Right cardiac atrium (tissue), 5 donors: ENCODE data around the gene MEX3C. TPM values are rescaled to one million over a fixed set of nuclear protein-coding genes. Genes with fewer than 3 reads are reported as not detected.

Experiments
- ATAC-seq, 2 donors: fragments of 200-7000 bp; cut with Tn5 transposase; one replicate each; pipeline versions ENCODE4 v1.8.0 to v1.9.1; 2020; ENCODE audit warnings: moderate library complexity in 2 of 2, mild to moderate bottlenecking in 1 of 2
- DNase-seq, 3 donors: peaks; one replicate each; pipeline ENCODE4 v3.0.0-alpha.2; 2020
- H3K27ac ChIP-seq: one replicate; pipeline ENCODE4 v1.5.1; 2013; ENCODE audit warnings: mild to moderate bottlenecking, low read length, control low read depth, moderate library complexity
- H3K27me3 ChIP-seq: one replicate; pipeline ENCODE4 v1.6.1; 2013; ENCODE audit not compliant: control insufficient read depth, insufficient read depth
- H3K4me1 ChIP-seq: one replicate; pipeline ENCODE4 v1.6.1; 2013; ENCODE audit warnings: low read length; ENCODE audit not compliant: control insufficient read depth, insufficient read depth
- H3K4me3 ChIP-seq: one replicate; pipeline ENCODE4 v1.5.1; 2013; ENCODE audit warnings: low read length, control low read depth
- H3K9me3 ChIP-seq: one replicate; pipeline ENCODE4 v1.6.1; 2013; ENCODE audit warnings: low read length; ENCODE audit not compliant: control insufficient read depth
- WGBS: extraction: QIAGEN DNeasy Blood & Tissue Kit; methylation state at CpG from one replicate; pipeline ENCODE4 v1.1.7; 2013; 5-methylcytosine and 5-hydroxymethylcytosine counted together
- intact Hi-C, 4 donors: fragments of 100-400 bp; cut with DNase I; formaldehyde crosslinking; loops; one replicate each; pipeline versions ENCODE4 v1.11.0 to v1.14.0; 2022 to 2023
- polyA plus RNA-seq: library from polyadenylated mRNA; stranded (reverse); fragments of 200-250 nt; gene quantifications from one replicate; pipeline ENCODE4 v1.2.3, GENCODE V29; 2013
- total RNA-seq, 4 donors: library from RNA; stranded (reverse); fragmentation: NEBNext Ultra II Directional; extraction: Animal tissue kit (Norgen Biotek cat#: 25700); gene quantifications; one replicate each; pipeline ENCODE4 v1.2.1, GENCODE V29; 2021
- donor health status: healthy with polysubstance abuse.
- donor health status: DM: no; HTN: yes; CAD: no.
- donor health status: DM: no; HTN: no; CAD: no.
- donor health status: DM: no; HTN: yes; CAD: no; lungs with severe emphysema.
- donor health status: DM: yes; HTN: yes; CAD: no.

The MEX3C gene
- total and polyA plus RNA-seq, 5 donors, result 9.2 to 22.2 (median 19.5) TPM

DNA sequence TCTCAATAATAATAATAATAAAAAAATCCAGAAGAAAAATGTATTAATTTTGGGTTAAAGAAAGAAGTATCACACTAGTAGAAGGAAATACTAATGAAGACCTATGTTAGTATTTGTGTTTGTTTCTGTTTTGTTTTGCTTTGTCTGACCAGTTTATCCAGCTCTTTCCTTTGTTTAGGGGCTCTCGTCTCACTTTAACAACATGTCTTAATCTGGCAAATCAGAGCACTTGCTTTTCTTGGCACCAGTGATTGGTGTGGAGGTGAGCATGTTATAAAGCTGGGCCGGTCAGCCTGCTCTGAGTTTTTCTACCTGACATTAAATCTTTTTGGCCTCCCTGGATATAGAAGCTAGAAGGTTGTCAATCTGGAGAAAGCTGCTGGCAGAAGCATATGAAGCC lies 15.1 kb upstream of the MEX3C start:
- intact Hi-C loops, result no loop called here
- 75% methylated on average over 2 of the region's 2 CpGs for WGBS
- ATAC-seq (no peak), DNase-seq (no peak)
- H3K4me3 ChIP-seq, result no peak overlapping the region
- H3K9me3 ChIP-seq, result no peaks in the 10 kb centered on the region
- no peaks in the 10 kb centered on the region for H3K4me1 ChIP-seq
- H3K27me3 ChIP-seq, result no peaks in the 10 kb centered on the region
- no peak overlapping the region for H3K27ac ChIP-seq

- intact Hi-C loops, result no loop called here
- H3K27ac ChIP-seq, result no peak overlapping the region
- DNase-seq, result peak; percentile 40 to 65 (median 49)
Observed at GRCh38 chr18:51211552-51211951, 14.1 kb upstream of the MEX3C start.

DNA sequence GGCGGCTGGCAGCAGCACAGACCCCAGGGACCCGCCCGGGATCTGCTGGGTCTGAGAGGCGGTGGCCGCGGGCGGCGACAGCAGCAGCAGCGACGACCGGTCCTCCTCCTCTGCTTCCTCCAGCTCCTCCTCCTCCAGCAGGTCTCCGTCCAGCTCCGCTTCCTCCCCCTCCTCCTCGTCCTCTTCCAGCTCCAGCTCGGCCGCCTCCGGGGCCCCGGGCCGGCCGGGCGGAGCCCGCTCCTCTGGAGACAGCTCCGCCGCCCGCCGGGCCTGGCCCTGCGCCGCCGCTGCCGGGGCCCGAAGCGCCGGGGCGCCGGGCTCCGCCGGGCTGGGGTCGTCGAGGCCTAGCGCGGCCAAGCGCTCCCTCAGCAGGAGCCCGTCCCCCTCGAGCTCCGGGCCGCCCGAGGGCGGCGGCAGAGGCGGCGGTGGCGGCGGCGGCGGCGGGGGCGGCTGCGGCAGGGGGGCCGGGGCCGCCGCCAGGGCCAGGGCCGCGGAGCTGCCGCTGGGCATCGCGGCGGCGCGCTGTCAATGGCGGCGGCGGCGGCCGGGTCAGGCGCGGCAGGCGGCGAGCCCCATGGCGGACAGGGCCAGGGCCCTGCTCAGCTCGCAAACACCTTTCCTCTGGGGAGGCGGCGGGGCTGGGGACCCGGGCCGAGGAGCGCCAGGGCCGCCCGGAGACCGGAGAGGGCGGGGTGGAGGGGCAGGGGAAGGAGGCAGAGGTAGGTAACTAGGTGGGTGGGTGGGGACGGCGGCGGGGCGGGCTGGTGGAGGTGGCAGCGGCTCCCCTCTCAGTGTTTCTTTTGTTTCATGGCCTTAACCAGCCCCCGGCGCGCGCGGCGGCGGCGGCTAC lies 445 bp downstream of the MEX3C start:
- H3K4me1 ChIP-seq, result peaks cover 4% of the 10 kb centered on the region
- intact Hi-C loops, result no loop called here
- peak; percentile 65 to 85 (median 81) for DNase-seq
- WGBS, result under 1% methylated on average over 99 of the region's 102 CpGs
- H3K27me3 ChIP-seq, result no peaks in the 10 kb centered on the region
- H3K9me3 ChIP-seq, result no peaks in the 10 kb centered on the region
- peak overlapping the region; percentile 94 for H3K4me3 ChIP-seq
- peak; percentile 6 to 22 for ATAC-seq
- peak overlapping the region; percentile 96 for H3K27ac ChIP-seq

More at GRCh38 chr18:51211552-51211951, 14.1 kb upstream of the MEX3C start:
- Histone ChIP-seq H3K4me3 (no peak overlapping the region), H3K9me3 (no peaks in the 10 kb centered on the region), H3K4me1 (no peaks in the 10 kb centered on the region), H3K27me3 (no peaks in the 10 kb centered on the region)
- whole genome bisulfite sequencing, result 29% methylated on average over 4 of the region's 4 CpGs
- peak; percentile 83 to 98 for ATAC-seq

- Histone ChIP-seq H3K9me3 (no peaks in the 10 kb centered on the region), H3K4me1 (peaks cover 4% of the 10 kb centered on the region), H3K4me3 (peak overlapping the region; percentile 94), H3K27ac (peak overlapping the region; percentile 96), H3K27me3 (no peaks in the 10 kb centered on the region)
- intact Hi-C loops, result no loop called here
- peak; percentile 57 to 81 (median 79) for DNase-seq
- WGBS, result under 1% methylated on average over 64 of the region's 67 CpGs
- ATAC-seq, result peak in 1 of 2 donors; percentile 0
Observed at GRCh38 chr18:51196118-51196810, 1.2 kb downstream of the MEX3C start.

DNA sequence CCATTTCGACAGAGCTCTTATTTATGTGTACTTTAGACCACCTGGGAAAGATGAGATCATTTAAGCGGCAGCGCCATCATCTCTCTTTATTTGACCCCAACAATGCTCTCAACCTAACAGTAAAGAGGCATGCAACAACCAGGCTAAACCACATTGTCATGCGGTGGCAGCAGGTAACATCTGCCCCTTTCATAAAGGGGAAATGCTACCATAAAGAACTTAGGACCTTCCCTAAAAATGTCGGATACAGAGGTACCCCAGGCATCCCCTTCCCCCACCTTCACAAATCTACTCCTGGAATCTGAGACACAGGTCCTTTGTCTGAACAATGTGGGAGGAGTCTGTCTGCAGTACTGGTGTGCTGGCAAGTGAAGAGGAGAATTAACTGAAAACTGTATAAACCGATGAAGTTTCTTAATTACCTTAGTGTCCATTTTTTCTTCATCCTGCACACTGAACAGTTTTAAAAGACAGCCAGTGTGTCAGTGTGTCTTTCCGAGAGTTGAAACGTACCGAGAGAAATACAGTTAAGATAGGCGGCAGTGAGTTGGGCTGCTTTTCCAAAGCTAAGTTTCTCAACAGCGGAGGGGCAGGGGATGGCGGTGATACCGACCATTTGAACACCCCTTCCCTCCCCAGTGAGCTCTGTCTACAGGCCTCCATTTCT lies 1.9 kb downstream of the MEX3C start:
- DNase-seq, result no peak
- Histone ChIP-seq H3K27me3 (no peaks in the 10 kb centered on the region), H3K9me3 (no peaks in the 10 kb centered on the region), H3K4me1 (peaks cover 4% of the 10 kb centered on the region), H3K27ac (peak overlapping the region; percentile 96), H3K4me3 (peak overlapping the region; percentile 94)
- ATAC-seq, result no peak
- intact Hi-C loops, result no loop called here
- WGBS, result under 1% methylated on average over 13 of the region's 13 CpGs

DNA sequence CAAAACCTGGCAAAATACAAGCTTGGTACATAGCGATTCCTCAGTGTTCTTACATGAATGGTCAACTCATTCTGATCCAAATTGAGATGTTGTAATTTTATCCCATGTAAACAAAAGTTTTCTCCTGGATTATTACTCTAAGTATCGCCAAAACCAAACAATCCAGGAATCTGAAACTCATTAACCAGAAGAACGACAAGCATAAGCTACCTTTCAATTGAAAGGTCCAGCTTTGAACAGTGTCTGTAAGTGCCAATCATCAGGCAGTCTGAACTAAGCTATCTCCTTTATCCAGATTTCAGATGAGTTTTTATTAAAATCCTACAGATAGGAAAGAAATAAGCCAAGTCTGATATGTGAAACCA lies 2.4 kb downstream of the MEX3C start:
- no peak for ATAC-seq
- peak overlapping the region; percentile 94 for H3K4me3 ChIP-seq
- H3K27ac ChIP-seq, result no peak overlapping the region
- WGBS, result 18% methylated on average over 3 of the region's 3 CpGs
- no peaks in the 10 kb centered on the region for H3K27me3 ChIP-seq
- intact Hi-C loops, result no loop called here
- DNase-seq, result no peak
- H3K4me1 ChIP-seq, result peaks cover 4% of the 10 kb centered on the region
- H3K9me3 ChIP-seq, result no peaks in the 10 kb centered on the region

- intact Hi-C loops, result no loop called here
- 33% methylated on average over 3 of the region's 3 CpGs for WGBS
- ATAC-seq (no peak), DNase-seq (no peak)
- no peaks in the 10 kb centered on the region for H3K27me3 ChIP-seq
- peaks cover 4% of the 10 kb centered on the region for H3K4me1 ChIP-seq
- no peak overlapping the region for H3K27ac ChIP-seq
- H3K4me3 ChIP-seq, result peak overlapping the region; percentile 94
- H3K9me3 ChIP-seq, result no peaks in the 10 kb centered on the region
Observed at GRCh38 chr18:51194604-51195003, 2.9 kb downstream of the MEX3C start.

DNA sequence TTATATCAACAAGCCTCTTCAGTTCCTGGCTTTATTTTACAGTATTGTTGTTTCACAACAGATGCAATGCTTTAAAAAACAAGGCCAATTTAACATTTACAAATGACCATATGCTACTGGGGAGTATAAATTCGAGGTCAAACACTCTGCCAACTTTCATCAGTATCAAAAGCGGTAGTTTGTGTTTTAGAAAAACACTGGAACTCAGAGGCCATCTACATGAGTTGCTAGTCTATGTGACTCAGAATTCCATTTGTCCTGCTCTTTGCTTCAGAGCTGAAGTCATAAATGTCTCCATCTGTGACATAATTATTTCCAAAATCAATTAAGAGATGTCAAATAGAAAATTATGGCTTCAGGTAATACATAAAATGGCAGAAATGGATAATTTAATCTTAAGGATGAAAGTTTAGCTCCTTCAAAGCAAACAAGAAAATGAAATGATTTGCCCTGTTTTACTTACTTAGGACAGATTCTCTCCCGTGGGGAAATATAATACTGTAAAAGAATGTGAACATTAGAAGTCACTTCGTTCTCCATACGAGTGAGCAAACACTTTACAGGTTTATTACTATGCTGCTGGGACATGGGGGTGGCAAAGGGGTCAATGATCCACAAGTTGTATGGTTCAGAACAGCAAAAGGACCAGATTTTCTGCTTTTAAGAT lies 3.7 kb downstream of the MEX3C start:
- WGBS, result 22% methylated on average over 5 of the region's 5 CpGs
- ATAC-seq, result no peak
- Histone ChIP-seq H3K27me3 (no peaks in the 10 kb centered on the region), H3K4me3 (no peak overlapping the region), H3K27ac (no peak overlapping the region), H3K4me1 (peaks cover 4% of the 10 kb centered on the region), H3K9me3 (no peaks in the 10 kb centered on the region)
- intact Hi-C loops, result no loop called here
- no peak for DNase-seq

DNA sequence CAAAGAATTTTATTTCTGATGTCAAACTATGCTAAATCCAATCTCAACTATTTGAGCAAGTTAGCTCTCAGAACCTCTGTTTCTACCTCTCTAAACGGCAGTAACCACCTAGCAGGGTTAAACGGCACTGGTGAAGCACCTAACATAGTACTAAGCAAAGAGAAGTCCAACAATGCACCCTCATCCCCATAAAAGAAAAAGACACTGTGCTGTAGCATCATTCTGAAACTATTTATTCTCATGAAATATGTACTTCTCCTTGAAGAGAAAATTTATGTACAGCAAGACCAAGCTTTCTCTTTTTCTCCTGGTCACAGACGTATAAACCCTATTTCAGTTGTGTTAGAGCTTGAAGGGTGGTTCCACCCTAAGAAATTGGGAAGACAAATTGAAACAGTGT lies 4.8 kb downstream of the MEX3C start:
- intact Hi-C loops, result no loop called here
- DNase-seq, result no peak
- Histone ChIP-seq H3K4me1 (peaks cover 7% of the 10 kb centered on the region), H3K4me3 (no peak overlapping the region), H3K9me3 (no peaks in the 10 kb centered on the region), H3K27me3 (no peaks in the 10 kb centered on the region), H3K27ac (no peak overlapping the region)
- WGBS, result 62% methylated on average over 3 of the region's 3 CpGs
- no peak for ATAC-seq

DNA sequence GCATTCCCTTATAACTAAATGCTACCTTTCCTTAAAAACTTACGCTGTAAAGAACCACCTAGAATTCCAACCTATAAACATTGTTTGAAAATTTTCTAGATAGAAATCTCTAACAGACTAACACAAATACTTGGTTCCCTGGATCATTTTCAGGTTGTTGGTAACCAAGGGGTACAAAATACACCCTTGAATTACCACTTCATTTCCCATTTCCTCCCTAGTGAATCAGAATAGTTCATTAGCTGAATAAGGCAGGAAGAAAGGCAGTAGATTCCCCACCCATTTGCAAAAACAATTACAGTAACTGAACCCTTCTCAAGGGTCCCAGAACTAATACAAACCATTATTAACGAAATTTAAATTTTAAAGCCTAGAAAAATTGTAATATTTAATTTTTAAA lies 5.5 kb downstream of the MEX3C start:
- intact Hi-C loops, result no loop called here
- whole genome bisulfite sequencing, result 72% methylated on average over 2 of the region's 2 CpGs
- H3K4me1 ChIP-seq, result peaks cover 7% of the 10 kb centered on the region
- DNase-seq (no peak), ATAC-seq (no peak)
- no peak overlapping the region for H3K27ac ChIP-seq
- no peaks in the 10 kb centered on the region for H3K9me3 ChIP-seq
- H3K4me3 ChIP-seq, result no peak overlapping the region
- no peaks in the 10 kb centered on the region for H3K27me3 ChIP-seq
